IMR-90 (cell line): Measurements from ENCODE around the gene PROSER2. TPM values are rescaled to one million over a fixed set of nuclear protein-coding genes. Genes with fewer than 3 reads are reported as not detected.
A peak's percentile ranks its signal among the peaks of the same experiment; 100 is the strongest.
"Not testable (repeated sequence)": the region's sequence is repeated elsewhere in the genome, so short reads cannot be mapped to it uniquely, and the experiment has no call there.

Experiments used
- ATAC-seq: fragments of 200-7000 bp; cut with Tn5 transposase; 2 replicates; pipeline ENCODE4 v1.9.1; 2020; ENCODE audit warnings: low read depth, mild to moderate bottlenecking, moderate library complexity
- BruUV-seq: library from RNA; stranded (reverse); fragments of 400-500 nt; replicated peaks from 2 replicates; lab custom pipeline; 2021; lab: Mats Ljungman, UMichigan
- CTCF ChIA-PET: fragments of 300-600 bp; formaldehyde crosslinking; extraction: SDS; loops from one replicate; lab custom pipeline; 2021; ENCODE audit warnings: antibody characterized with exemption; lab: Yijun Ruan, JAX
- POLR2A ChIA-PET: fragments of 300-600 bp; sonication (Branson Sonifier 250); formaldehyde crosslinking; loops from one replicate; lab custom pipeline; 2022; ENCODE audit warnings: antibody characterized with exemption; ENCODE audit not compliant: unreplicated experiment; lab: Charles Lee
- DNase-seq: peaks from one replicate; pipeline ENCODE4 v3.0.0; 2013
- H2AFZ ChIP-seq: replicated peaks from 2 replicates; pipeline ENCODE3; 2013; ENCODE audit warnings: low read length, mild to moderate bottlenecking; ENCODE audit not compliant: poor library complexity
- H2AK5ac ChIP-seq: 2 replicates; pipeline ENCODE4 v1.6.1; 2013; ENCODE audit warnings: low read depth, low read length, inconsistent platforms
- H2AK9ac ChIP-seq: replicated peaks from 2 replicates; pipeline ENCODE3; 2013; ENCODE audit warnings: mild to moderate bottlenecking, low read depth, low read length, moderate library complexity; ENCODE audit not compliant: poor library complexity
- H2BK120ac ChIP-seq: 2 replicates; pipeline ENCODE4 v1.6.1; 2013; ENCODE audit warnings: low read depth, low read length, inconsistent platforms
- H2BK15ac ChIP-seq: 3 replicates; pipeline ENCODE4 v1.6.1; 2013; ENCODE audit warnings: low read depth, low read length, inconsistent platforms
- H2BK20ac ChIP-seq: 2 replicates; pipeline ENCODE4 v1.6.1; 2013; ENCODE audit warnings: low read depth, mild to moderate bottlenecking, inconsistent platforms, low read length, moderate library complexity
- H2BK5ac ChIP-seq: 2 replicates; pipeline ENCODE4 v1.6.1; 2013; ENCODE audit warnings: mild to moderate bottlenecking, low read depth, low read length, inconsistent platforms; ENCODE audit not compliant: poor library complexity, severe bottlenecking
- H3K14ac ChIP-seq: replicated peaks from 2 replicates; pipeline ENCODE4 v1.6.1; 2013; ENCODE audit warnings: low read depth, low read length, inconsistent platforms
- H3K18ac ChIP-seq: 2 replicates; pipeline ENCODE4 v1.6.1; 2013; ENCODE audit warnings: low read depth, low read length, control low read depth
- H3K23ac ChIP-seq: 2 replicates; pipeline ENCODE4 v1.6.1; 2013; ENCODE audit warnings: low read depth, low read length, inconsistent platforms
- H3K27ac ChIP-seq: 2 replicates; pipeline ENCODE4 v1.5.1; 2013; ENCODE audit warnings: mild to moderate bottlenecking, control low read depth, low read length; ENCODE audit not compliant: insufficient read depth
- H3K27me3 ChIP-seq: 2 replicates; pipeline ENCODE4 v1.6.1; 2013; ENCODE audit warnings: low read length; ENCODE audit not compliant: control insufficient read depth, insufficient read depth
- H3K36me3 ChIP-seq: 2 replicates; pipeline ENCODE4 v1.6.1; 2013; ENCODE audit warnings: low read length, mixed read lengths; ENCODE audit not compliant: control insufficient read depth, insufficient read depth
- H3K4ac ChIP-seq: 2 replicates; pipeline ENCODE4 v1.6.1; 2013; ENCODE audit warnings: low read depth, low read length, inconsistent platforms
- H3K4me1 ChIP-seq: 2 replicates; pipeline ENCODE4 v1.6.1; 2013; ENCODE audit warnings: low read length, mixed read lengths; ENCODE audit not compliant: control insufficient read depth, insufficient read depth
- H3K4me2 ChIP-seq: 2 replicates; pipeline ENCODE4 v1.6.1; 2013; ENCODE audit warnings: low read depth, mild to moderate bottlenecking, control low read depth, low read length, moderate library complexity
- H3K4me3 ChIP-seq: 2 replicates; pipeline ENCODE4 v1.5.1; 2013; ENCODE audit warnings: low read depth, mild to moderate bottlenecking, control low read depth, low read length, moderate library complexity; ENCODE audit not compliant: insufficient read depth
- H3K56ac ChIP-seq: 2 replicates; pipeline ENCODE4 v1.6.1; 2013; ENCODE audit warnings: low read length, inconsistent platforms; ENCODE audit not compliant: insufficient read depth; ENCODE audit errors: extremely low read depth
- H3K79me1 ChIP-seq, 2 experiments: 2 replicates each; pipeline ENCODE4 v1.6.1; 2013; ENCODE audit warnings: low read length in 2 of 2, inconsistent platforms in 1 of 2, low read depth in 1 of 2
- H3K9ac ChIP-seq: 2 replicates; pipeline ENCODE4 v1.6.1; 2013; ENCODE audit warnings: low read depth, low read length, control low read depth
- H3K9me1 ChIP-seq: 2 replicates; pipeline ENCODE4 v1.6.1; 2013; ENCODE audit warnings: low read length, inconsistent platforms; ENCODE audit not compliant: insufficient read depth
- H3K9me3 ChIP-seq: 2 replicates; pipeline ENCODE4 v1.6.1; 2013; ENCODE audit warnings: low read length; ENCODE audit not compliant: control insufficient read depth, insufficient read depth
- H4K20me1 ChIP-seq: 2 replicates; pipeline ENCODE4 v1.6.1; 2013; ENCODE audit warnings: low read length, inconsistent platforms; ENCODE audit not compliant: insufficient read depth
- H4K5ac ChIP-seq: 2 replicates; pipeline ENCODE4 v1.6.1; 2013; ENCODE audit warnings: mild to moderate bottlenecking, low read depth, low read length, control low read depth
- H4K8ac ChIP-seq, 2 experiments: 2 replicates each; pipeline ENCODE4 v1.6.1; 2013; ENCODE audit warnings: low read depth in 2 of 2, low read length in 2 of 2, control low read depth in 1 of 2, inconsistent platforms in 1 of 2
- H4K91ac ChIP-seq: 2 replicates; pipeline ENCODE4 v1.6.1; 2013; ENCODE audit warnings: low read depth, low read length, inconsistent platforms; ENCODE audit not compliant: insufficient read depth
- CHD1 ChIP-seq: IDR thresholded peaks from 2 replicates; pipeline ENCODE4 v1.6.1; 2012; ENCODE audit warnings: low read depth, low read length, improper control_type of control experiment
- FOS ChIP-seq: fragments of 150-350 bp; IDR thresholded peaks from 2 replicates; pipeline ENCODE4 v1.6.1; 2016; ENCODE audit warnings: low read depth, low read length
- MAFK ChIP-seq: IDR thresholded peaks from 2 replicates; pipeline ENCODE4 v1.6.1; 2012; ENCODE audit warnings: low read depth, low read length, improper control_type of control experiment
- POLR2A ChIP-seq: IDR thresholded peaks from 2 replicates; pipeline ENCODE4 v1.6.1; 2012; ENCODE audit warnings: mild to moderate bottlenecking, low read depth, low read length
- RCOR1 ChIP-seq: IDR thresholded peaks from 2 replicates; pipeline ENCODE4 v1.6.1; 2012; ENCODE audit warnings: mild to moderate bottlenecking, low read length, improper control_type of control experiment; ENCODE audit not compliant: insufficient replicate concordance
- SMC3 ChIP-seq: fragments of 150-350 bp; IDR thresholded peaks from 2 replicates; pipeline ENCODE4 v1.6.1; 2016; ENCODE audit warnings: low read depth, mild to moderate bottlenecking, antibody characterized with exemption, low read length, moderate library complexity
- WGBS, 2 experiments: methylation state at CpG; one replicate each; pipeline versions ENCODE4 v1.1.5 to v1.1.7; 2013; ENCODE audit warnings: missing lambda C conversion rate in 2 of 2; ENCODE audit not compliant: insufficient read length in 1 of 2; ENCODE audit errors: extremely low coverage in 2 of 2; 5-methylcytosine and 5-hydroxymethylcytosine counted together
- dilution Hi-C: fragments of 300-500 bp; cut with HindIII; formaldehyde crosslinking; loops from one replicate; pipeline ENCODE4 v1.14.3; 2018; ENCODE audit warnings: low sequenced_read_pairs; ENCODE audit not compliant: unreplicated experiment
- in situ Hi-C: fragments of 300-500 bp; cut with MboI; formaldehyde crosslinking; loops from 3 replicates; pipeline ENCODE4 v1.14.3; 2019; ENCODE audit warnings: low sequenced_read_pairs, inconsistent platforms, mixed read lengths
- intact Hi-C: fragments of 100-400 bp; cut with micrococcal nuclease; formaldehyde crosslinking; loops from 2 replicates; pipeline ENCODE4 v1.10.0; 2022
- polyA plus RNA-seq, 3 experiments: library from polyadenylated mRNA; depleted of rRNA; stranded (reverse); fragments of >200 nt; gene quantifications; 2 replicates each; pipeline ENCODE4 v1.2.3, GENCODE V29; 2012; ENCODE audit warnings: low replicate concordance in 1 of 3
- total RNA-seq: library from RNA; depleted of rRNA; stranded (reverse); fragments of >200 nt; gene quantifications from 2 replicates; pipeline ENCODE4 v1.2.3, GENCODE V29; 2012

Gene PROSER2
- total and polyA plus RNA-seq, 2 of the 4 experiments (the other 2 are of a cell fraction), result 1.4 to 2.0 TPM

GRCh38 chr10:11887381-11888227 lies 64.4 kb downstream of the PROSER2 start:
- no TSS peak for BruUV-seq
- dilution Hi-C loops, result no loop called here
- H2BK120ac ChIP-seq, result no peak overlapping the region

GRCh38 chr10:11889263-11889662 lies 66.1 kb downstream of the PROSER2 start:
- H2AK9ac ChIP-seq, H3K4me3 ChIP-seq, CTCF ChIA-PET, H2AK5ac ChIP-seq, H3K9ac ChIP-seq, H3K14ac ChIP-seq, dilution Hi-C loops, DNase-seq, H4K8ac ChIP-seq, H3K4ac ChIP-seq, H2BK20ac ChIP-seq, H3K79me1 ChIP-seq, H2AFZ ChIP-seq, H4K5ac ChIP-seq, H4K20me1 ChIP-seq, H4K91ac ChIP-seq, H3K18ac ChIP-seq, H3K4me2 ChIP-seq, POLR2A ChIA-PET, H3K9me1 ChIP-seq, H3K36me3 ChIP-seq, H2BK5ac ChIP-seq, intact Hi-C loops, BruUV-seq, H2BK15ac ChIP-seq, H3K9me3 ChIP-seq, H3K4me1 ChIP-seq, H2BK120ac ChIP-seq, ATAC-seq, H3K23ac ChIP-seq, H3K27me3 ChIP-seq, in situ Hi-C loops, H3K56ac ChIP-seq, H3K27ac ChIP-seq: not testable (repeated sequence)
- 80% methylated on average over 4 of the region's 8 CpGs; no CpG with 5 or more reads in 1 of the 2 experiments for WGBS, 2 experiments

More at GRCh38 chr10:11887381-11888227, 64.4 kb downstream of the PROSER2 start:
- WGBS, 2 experiments, result 71% methylated on average over 8 of the region's 16 CpGs; no CpG with 5 or more reads in 1 of the 2 experiments
- DNase-seq, result no peak
- no peak overlapping the region for H2BK20ac ChIP-seq
- no peak overlapping the region for H4K8ac ChIP-seq
- no peak overlapping the region for H4K5ac ChIP-seq
- H2BK15ac ChIP-seq, result no peak overlapping the region
- H2AFZ ChIP-seq, result no peak overlapping the region
- H2BK5ac ChIP-seq, result no peak overlapping the region
- H3K23ac ChIP-seq, result no peak overlapping the region
- H3K4me3 ChIP-seq, result no peak overlapping the region
- no peaks in the 10 kb centered on the region for H3K4me1 ChIP-seq
- H4K91ac ChIP-seq, result no peak overlapping the region
- intact Hi-C loops, result no loop called here
- no peak overlapping the region for H3K9ac ChIP-seq
- no peaks in the 10 kb centered on the region for H4K20me1 ChIP-seq
- H3K4me2 ChIP-seq, result no peak overlapping the region
- ChIA-PET POLR2A (no interaction called here), CTCF (no interaction called here)
- H3K27me3 ChIP-seq, result no peaks in the 10 kb centered on the region
- H3K56ac ChIP-seq, result no peak overlapping the region
- in situ Hi-C loops, result no loop called here
- H3K4ac ChIP-seq, result no peak overlapping the region
- no peak overlapping the region for H3K18ac ChIP-seq
- TF ChIP-seq POLR2A (no peak), SMC3 (no peak), FOS (no peak), MAFK (no peak), RCOR1 (no peak), CHD1 (no peak)
- H2AK5ac ChIP-seq, result no peak overlapping the region
- H3K27ac ChIP-seq, result no peak overlapping the region
- no peaks in the 10 kb centered on the region for H3K36me3 ChIP-seq
- 0 out of 2 replicates have a peak, but pooled peaks cover 5% of the 10 kb centered on the region for H3K9me1 ChIP-seq
- no peaks in the 10 kb centered on the region for H3K9me3 ChIP-seq
- peak overlapping the region; percentile 5 for H2AK9ac ChIP-seq
- no peaks in the 10 kb centered on the region for H3K79me1 ChIP-seq
- H3K14ac ChIP-seq, result no peak overlapping the region
- no peak for ATAC-seq
